HG03469 (cell line): ENCODE measurements around the gene TNFSF18.
"Not testable (repeated sequence)": the region's sequence is repeated elsewhere in the genome, so short reads cannot be mapped to it uniquely, and the experiment has no call there.

Source experiments
- ATAC-seq: cut with Tn5 transposase; IDR thresholded peaks from one replicate; pipeline ENCODE4 v1.9.1; 2021; ENCODE audit warnings: mild to moderate bottlenecking, moderate library complexity, moderate number of reproducible peaks; ENCODE audit not compliant: unreplicated experiment

Gene TNFSF18, protein sequence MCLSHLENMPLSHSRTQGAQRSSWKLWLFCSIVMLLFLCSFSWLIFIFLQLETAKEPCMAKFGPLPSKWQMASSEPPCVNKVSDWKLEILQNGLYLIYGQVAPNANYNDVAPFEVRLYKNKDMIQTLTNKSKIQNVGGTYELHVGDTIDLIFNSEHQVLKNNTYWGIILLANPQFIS

DNA sequence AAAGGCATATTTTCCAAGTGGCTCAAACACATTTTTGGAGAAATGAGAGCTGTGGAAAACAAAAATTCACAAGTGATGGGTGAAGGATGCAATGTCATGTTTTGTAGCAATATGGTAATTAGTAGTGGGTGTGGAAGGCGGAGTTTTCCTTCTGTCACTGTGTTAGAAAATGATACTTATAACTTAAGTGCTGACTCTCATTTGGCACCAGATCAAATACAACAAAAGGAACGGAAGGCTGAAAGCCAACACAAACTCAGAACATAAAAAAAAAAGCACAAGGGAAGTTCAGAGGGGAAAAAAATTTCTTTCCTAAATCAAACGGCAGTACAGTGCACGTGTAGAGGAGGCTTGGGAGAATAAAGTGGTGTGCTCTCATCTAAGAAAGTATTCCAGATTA, at the start of gene TNFSF18:
TSS of gene TNFSF18 (minus strand) at position 77 of the 400 bp plus-strand sequence. CDS start at position 32, 45 bp downstream.
- no peak for ATAC-seq

DNA sequence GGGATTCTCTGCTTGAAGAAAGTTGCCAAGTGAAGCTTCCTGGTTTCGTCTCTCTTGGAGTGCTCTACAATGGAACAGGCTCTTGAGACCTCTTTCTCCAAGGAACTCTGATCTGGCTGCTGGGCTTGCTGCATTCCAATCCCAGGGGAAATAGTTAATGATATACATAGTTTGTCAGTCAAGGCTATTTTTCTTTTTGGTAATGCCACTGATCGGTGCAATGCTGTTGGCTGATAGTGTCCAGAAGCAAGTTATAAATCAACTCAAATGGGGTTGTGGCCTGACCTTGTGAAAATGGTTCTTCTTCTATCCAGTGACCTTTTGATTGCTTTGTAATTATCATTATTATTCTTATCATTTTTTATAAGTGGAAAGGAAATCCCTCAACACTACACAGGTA, 48.4 kb upstream of the TNFSF18 start:
- no peak for ATAC-seq

DNA sequence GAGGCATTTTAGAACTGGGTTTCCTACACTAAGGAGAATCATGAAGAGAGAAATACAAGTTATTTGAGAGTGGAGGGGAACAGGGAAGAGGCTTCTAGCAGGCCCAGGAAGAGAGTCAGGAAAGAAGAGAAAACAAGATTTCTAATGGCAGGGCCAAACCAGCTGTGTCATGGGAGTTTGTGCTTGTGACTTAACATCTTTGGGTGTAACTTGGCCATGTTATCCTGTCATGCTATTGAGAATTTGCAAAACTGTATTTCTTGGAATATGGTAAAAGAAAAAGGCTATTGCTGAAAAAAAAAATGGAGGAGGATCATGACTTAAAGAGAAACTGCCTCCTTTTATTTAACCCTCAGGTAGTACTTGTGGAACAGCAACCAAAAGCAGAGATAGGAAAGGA, 47.4 kb upstream of the TNFSF18 start:
- no peak for ATAC-seq

DNA sequence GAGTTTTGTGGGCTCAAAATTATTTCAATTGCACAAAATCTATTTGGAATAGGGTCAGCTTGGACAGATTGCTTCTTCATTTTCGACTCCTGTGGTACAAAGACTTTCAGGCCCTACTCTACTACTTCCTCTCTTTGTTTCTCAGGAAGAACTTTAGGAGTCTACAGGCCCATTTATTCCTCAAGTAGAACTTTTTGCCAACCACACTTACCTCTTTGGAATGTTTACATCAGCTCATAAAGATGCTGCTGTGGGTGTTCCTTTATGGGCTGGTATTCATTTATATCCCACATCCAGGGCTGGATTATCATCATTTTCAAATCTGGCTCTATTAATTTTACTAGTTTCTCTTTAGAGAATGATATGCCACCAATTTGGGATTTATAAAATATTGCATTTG, 46.3 kb upstream of the TNFSF18 start:
- no peak for ATAC-seq

DNA sequence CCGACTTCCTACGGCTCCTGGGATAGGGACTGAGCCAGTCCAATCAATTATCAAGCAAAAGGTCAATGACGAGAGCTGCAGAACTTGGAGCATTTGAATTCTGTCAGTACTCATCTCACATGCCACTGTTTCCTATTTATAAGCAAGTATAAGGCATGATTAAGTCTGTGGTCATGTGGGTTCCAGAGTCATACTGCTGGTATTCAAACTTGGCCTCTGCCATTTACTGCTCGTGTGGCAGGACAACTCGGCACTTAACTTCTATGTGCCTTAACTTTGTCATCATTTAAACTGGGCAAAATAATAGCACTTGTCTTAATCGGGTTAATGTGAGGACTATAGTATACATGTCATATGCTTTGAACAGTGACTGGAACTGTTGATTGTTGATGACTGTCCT, 44.9 kb upstream of the TNFSF18 start:
- ATAC-seq: no peak

DNA sequence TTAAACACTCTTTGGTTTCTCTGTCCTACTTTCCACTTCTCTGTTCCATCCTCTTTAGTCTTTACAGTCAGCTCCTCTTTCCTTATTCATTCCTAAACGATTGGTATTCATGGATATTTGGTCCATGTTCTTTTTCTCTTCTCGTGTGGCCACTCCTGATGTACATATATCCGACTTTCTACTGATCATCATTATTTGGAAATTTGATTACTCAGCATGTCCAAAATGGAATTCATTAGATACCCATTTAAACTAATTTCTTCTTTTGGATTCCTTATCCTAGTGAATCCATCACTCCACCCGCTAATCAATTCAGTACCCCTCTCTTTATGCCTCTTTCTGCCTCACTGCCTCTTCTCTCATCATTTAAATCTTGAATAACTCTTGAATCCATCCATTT, 43.8 kb upstream of the TNFSF18 start:
- ATAC-seq: no peak

DNA sequence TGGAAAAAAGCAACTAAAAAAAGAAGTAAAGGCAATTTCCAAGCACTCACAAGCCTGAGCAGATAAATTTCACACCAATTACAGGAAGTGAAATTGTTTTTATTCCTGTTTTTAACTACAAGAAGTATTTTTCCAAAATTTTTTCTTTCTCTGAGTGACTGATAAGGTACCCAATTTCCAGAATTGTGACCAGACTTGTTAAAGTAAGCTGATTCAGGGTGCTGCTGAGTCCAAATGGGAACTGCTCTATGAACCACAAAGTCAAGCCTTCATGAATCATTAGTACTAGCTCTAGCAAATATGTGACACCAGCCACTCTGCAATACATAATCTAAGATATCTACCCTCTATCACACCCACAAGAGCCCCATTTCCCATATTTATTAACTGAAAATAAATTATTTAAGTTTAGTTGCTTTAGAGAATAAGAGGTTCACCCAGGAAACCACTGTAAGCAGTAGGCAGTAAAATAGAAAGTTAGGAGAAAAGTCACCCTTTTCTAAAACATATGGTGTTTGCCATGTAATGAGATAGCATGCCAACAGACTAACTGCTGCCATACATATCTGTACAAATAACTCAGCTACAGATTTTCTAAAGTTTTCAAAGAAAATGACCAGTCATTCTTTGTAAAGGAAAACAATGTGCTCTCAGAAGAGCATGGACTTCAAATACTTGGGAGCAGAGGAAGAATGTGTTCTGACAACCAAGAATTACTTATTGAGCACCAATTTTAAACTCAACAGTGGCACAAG, 43.1 kb upstream of the TNFSF18 start:
- no peak for ATAC-seq

DNA sequence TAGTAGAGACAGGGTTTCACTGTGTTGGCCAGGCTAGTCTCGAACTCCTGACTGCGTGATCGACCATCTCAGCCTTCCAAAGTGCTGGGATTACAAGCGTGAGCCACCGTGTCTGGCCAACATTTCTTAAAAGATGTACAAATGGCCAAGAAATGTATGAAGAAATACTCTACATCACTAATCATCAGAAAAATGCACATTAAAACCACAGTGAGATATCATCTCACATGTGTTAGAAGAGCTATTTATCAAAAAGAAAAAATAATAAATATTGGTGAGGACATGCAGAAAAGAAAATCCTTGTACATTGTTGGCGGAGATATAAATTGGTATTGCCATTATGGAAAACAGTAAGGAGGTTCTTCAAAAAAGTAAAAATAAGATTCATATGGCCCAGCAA, 33.6 kb upstream of the TNFSF18 start:
- ATAC-seq: no peak

DNA sequence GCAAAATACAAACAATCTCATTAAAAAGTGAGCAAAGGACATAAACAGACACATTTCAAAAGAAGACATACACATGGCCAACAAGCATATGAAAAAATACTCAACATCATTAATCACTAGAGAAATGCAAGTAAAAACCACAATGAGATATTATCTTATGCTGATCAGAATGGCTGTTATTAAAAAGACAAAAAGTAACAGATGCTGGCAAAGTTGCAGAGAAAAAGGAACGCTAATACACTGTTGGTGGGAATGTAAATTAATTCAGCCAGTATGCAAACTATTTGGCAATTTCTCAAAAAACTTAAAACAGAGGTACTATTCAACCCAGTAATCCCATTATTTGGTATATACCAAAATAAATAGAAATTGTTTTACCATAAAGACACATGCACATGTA, 32.2 kb upstream of the TNFSF18 start:
- no peak for ATAC-seq

DNA sequence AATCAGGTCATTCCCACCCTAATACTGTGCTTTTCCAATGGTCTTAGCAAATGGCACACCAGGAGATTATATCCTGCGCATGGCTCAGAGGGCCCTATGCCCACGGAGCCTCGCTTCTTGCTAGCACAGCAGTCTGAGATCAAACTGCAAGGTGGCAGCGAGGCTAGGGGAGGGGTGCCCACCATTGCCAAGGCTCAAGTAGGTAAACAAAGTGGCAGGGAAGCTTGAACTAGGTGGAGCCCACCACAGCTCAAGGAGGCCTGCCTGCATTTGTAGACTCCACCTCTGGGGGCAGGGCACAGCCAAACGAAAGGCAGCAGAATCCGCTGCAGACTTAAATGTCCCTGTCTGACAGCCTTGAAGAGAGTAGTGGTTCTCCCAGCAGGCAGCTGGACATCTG, 23.5 kb upstream of the TNFSF18 start:
- not testable (repeated sequence) for ATAC-seq

DNA sequence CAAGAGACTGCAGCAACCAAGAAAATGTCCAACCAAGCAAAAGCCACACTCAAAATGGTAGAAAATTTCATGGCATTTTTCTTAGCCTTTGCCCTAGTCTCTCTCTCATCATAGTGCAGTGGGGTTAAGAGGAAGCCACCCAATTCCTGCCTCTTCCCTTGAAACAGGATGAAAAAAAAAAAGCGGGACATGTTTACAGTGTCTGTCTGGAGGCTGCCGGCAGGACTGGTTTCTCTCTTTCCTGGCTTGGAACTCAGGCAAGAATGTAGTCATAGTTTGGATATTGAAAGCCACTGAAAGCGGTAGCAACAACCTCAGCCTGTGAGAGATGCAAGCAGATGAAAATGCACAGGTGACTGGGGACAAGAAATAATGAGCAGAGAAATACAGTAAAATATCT, 13.3 kb upstream of the TNFSF18 start:
- ATAC-seq: no peak

DNA sequence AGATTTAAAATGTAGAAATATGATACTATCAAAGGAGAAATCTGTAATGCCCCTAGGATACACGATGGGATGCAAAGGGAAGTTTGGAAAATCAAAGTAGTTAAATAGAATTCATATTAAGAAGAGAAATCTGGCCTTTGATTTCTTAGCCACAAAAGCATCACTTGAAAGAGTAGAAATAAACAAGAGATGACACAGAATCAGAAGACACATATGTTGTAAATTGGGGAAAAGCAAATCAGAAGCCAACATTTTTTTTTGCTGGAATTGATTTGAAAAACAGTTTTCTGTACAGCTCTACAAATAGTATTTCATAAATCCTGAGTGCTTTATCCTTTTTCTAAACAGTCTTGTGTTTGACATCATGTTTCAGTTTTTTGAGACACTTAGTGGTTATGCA, 12.4 kb upstream of the TNFSF18 start:
- no peak for ATAC-seq

DNA sequence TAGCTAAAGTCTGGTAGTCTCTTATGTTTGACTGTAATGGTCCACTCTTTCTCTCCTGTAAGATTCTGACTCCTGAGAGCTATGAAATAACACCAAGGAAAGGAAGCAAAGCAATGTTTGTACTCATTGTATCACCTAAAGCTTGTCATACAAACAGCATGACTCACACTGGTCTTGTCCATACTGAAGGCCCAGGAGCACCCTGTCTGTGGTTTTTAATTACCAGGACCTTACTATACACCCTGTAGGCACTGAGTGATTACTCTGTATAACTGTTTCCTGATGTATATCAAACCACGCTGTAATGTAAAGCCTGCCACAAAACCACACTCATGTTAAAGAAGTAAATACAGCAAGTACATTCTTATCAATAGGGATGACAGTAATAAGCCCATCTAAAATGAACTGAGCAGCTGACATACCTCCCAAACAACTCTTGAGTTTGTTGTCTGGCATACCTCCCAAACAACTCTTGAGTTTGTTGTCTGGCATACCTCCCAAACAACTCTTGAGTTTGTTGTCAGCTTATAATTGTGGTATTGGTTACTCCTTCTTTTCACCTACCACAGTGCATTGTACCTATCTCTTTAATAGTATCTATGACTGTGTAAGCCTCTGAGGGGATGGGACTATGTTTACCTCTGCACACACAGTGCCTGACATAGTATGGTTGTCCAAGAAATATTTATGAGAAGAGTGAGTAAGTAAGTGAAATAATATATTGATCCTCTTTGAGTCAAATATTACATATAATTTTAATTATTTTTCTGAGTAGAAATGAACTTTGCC, 11.6 kb upstream of the TNFSF18 start:
- ATAC-seq: no peak

DNA sequence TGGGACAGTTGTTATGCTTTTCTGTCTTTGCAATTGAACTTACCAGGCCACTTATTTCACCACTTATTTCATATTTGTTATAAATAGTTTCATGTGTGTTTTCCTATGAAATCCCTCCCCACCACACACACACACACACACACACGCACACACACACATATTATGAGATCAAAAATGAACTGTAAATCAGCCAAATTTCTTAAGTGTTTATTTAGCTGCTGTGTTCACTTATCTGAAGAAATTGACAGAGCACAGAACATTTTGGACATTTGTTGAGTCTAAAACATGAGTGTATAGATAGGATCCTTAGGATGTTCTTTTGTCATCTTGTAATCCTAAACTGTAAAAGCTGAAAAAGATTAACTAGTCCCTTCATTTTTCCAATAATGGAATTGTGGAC, 7.8 kb upstream of the TNFSF18 start:
- ATAC-seq: no peak

DNA sequence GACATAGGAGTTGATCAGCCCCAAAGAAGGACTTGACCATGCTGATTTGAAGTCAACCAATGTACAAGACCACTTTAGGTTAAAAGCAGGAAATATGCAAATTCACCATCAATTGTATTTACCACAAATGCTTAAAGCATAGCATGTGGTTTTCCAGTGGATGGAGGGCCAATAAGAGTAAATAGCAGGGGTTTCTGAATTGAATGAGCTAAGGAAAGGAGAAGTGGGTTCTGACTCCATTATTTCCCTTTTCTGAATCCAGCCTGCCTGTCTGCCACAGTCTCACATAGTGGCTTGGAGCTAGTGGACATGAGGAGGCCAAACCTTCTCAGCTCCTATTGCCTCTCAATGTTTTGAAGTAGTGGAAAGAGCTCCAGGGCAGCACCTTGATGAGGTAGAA, 7.2 kb upstream of the TNFSF18 start:
- no peak for ATAC-seq

DNA sequence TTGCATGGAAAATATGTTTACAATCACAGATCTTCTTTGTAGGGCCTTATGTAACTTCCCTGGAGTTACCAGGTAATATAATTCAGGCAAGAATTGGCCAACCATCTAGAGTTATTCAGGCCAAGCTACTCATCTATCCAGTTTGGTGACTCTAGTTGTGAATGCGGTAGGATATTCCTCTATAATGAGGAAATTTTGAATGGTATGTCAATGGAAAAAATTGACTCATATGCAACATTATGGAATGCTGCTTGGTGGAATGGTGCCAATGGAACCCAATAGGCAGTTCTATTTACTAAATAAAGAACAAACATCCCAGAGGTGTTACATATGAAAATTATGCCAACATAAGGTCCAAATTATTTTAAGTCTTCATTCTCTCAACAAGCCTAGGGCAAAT, 5.6 kb upstream of the TNFSF18 start:
- no peak for ATAC-seq

DNA sequence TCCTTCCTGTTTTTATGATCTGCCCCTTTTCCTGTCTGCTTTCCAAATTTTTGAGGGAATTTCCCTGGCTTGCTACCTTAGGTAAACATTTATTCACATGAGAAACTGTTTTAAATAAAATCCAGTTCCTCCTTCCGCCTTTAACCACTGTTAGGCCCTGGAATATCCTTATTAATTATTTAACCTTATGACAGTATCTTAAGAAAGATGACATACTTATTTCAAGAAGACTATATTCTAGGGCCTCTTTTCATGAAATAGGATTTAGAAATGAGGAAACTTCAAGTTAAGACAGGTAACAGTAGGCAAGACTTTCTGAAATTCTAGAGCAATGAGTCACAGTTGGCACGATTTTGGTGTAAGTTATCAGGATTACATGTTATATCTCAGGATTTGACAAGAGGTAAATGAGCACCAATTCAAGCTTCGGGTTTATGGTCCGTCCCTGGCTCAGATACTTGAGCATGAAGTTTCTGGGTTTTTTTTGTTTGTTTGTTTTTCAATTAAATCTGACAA, 2.0 kb upstream of the TNFSF18 start:
- no peak for ATAC-seq

DNA sequence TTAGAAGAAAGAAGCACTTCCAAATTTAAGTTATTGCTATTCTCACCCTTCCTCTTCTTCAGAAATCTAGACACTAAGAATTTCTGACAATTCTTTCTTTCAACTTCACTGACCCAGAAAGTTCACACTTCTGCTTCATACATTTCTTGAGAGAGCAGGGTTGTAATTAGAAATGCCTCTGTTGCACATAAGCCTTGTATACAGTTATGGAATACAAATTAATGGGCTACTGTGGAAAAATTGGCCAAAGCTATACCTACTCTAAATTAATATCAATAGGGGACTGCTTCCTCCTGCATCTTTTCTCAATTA, 1.5 kb downstream of the TNFSF18 start:
- ATAC-seq: no peak

DNA sequence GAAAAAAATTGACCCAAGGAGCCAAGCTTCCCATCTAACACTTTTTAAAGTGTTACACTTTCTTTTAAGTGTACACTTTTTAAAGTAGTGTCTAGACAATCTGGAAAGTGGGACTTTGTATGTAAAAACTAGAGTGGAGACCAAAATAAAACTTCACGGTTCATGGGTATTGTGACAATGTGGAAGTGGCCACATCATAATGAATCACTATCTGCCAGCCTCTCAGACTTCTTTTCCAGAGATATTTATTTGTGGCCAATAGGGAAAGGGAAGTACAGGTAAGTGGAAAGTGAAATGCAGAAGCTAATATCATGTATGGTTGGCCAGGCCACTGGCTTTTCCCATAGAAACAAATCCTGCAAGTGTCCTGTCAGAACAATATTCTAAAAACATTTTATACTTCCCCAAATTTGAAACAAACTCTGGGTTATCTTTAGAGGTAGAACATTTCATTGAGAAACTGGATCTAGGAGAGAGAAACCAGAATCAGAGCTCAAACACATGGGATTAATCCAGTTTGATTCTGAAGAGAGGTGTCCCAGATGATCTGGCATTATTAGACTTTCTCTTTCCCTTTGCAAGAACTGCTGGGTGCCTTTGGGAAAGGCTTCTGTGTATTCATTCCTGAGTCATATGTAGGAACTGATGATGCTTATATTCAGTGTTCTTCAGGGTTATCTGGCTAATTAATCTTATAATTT, 2.0 kb downstream of the TNFSF18 start:
- no peak for ATAC-seq

DNA sequence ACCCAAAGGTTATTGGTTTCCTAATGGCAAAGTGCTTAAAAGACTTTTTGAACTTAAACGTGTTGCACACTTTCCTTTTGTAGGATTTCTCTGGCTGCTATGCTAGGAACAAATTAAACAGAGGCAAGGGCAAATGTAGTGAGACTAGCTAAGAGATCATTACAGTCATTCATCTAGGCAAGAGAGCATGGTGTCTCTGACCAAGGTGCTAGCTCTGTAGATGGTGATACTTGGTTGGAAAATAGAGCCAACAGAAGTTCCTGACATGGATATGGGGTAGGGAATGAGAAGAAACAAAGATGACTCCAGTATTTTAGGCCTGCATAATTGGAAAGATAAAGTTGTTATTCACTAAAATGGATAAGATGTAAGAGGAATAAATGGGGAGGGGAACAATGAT, 6.1 kb downstream of the TNFSF18 start:
- no peak for ATAC-seq

DNA sequence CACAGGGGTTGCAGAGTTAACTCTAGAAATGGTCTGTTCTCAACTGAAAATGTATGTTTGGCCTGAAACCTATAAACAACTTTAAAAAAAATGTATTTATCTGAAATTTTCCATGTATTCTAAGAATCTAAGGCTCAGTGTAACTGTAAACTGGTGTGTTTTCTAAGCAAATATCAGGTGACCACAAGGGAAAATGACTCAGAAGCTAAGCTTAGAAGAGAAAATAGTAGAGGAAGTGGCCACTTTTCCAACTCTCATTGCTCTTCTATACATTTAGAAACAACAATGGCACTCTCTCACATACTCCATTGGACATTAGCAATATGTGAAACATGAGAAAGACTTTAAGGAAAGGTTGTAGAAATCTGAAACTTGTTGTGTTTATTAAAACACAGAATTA, 7.5 kb downstream of the TNFSF18 start:
- ATAC-seq: no peak
